ENCODE results near the gene MKRN2OS. TPM values are rescaled to one million over a fixed set of nuclear protein-coding genes. Genes with fewer than 3 reads are reported as not detected.
A peak's percentile ranks its signal among the peaks of the same experiment; 100 is the strongest.
"Not testable (repeated sequence)": the region's sequence is repeated elsewhere in the genome, so short reads cannot be mapped to it uniquely, and the experiment has no call there.

Gene MKRN2OS
- total and polyA plus RNA-seq, 12 donors: not detected

DNA sequence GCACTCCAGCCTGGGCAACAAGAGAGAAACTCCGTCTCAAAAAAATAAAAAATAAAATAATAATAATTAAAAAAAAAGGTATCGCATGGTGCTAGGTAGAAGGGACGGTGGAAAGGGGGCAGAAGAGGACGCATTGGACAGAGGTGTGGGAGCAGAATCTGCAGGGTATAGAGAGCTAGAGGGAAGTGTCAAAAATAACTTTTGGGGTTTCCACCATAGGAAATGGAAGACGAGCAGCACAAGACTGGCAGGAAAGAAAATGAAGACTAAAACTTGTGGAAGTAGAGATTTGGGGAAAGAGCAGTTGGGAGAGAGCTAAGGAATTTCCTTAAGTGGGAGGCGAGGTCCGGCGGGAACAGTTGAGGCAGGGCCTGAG is 11.0 kb upstream of the MKRN2OS start:
- Histone ChIP-seq H3K36me3 (replicated peaks in 1 of 2) (no peaks in the 10 kb centered on the region), H3K9me3 (replicated peaks in 1 of 3) (no peaks in the 10 kb centered on the region), H3K4me1 (replicated peaks in 1 of 2) (peaks cover 16 to 47% of the 10 kb centered on the region in 2 donors), H3K4me3 (peak overlapping the region in 3 of 4 donors; percentile 16 to 93 (median 60)), H3K27me3 (peaks cover 7% of the 10 kb centered on the region), H3K27ac (peak overlapping the region in 4 of 5 donors; percentile 93 to 98 (median 96))
- intact Hi-C loops (cut with DNase I): no loop called here
- 1 to 2% (median 2%) methylated on average over 8 of the region's 8 CpGs for WGBS, 4 donors
- DNase-seq: no peak
- TF ChIP-seq, protein P1, sequence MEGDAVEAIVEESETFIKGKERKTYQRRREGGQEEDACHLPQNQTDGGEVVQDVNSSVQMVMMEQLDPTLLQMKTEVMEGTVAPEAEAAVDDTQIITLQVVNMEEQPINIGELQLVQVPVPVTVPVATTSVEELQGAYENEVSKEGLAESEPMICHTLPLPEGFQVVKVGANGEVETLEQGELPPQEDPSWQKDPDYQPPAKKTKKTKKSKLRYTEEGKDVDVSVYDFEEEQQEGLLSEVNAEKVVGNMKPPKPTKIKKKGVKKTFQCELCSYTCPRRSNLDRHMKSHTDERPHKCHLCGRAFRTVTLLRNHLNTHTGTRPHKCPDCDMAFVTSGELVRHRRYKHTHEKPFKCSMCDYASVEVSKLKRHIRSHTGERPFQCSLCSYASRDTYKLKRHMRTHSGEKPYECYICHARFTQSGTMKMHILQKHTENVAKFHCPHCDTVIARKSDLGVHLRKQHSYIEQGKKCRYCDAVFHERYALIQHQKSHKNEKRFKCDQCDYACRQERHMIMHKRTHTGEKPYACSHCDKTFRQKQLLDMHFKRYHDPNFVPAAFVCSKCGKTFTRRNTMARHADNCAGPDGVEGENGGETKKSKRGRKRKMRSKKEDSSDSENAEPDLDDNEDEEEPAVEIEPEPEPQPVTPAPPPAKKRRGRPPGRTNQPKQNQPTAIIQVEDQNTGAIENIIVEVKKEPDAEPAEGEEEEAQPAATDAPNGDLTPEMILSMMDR (IDR thresholded peaks at IDR 0.05): no peak
- no peak for TF ChIP-seq POLR2A (IDR thresholded peaks at IDR 0.05)

DNA sequence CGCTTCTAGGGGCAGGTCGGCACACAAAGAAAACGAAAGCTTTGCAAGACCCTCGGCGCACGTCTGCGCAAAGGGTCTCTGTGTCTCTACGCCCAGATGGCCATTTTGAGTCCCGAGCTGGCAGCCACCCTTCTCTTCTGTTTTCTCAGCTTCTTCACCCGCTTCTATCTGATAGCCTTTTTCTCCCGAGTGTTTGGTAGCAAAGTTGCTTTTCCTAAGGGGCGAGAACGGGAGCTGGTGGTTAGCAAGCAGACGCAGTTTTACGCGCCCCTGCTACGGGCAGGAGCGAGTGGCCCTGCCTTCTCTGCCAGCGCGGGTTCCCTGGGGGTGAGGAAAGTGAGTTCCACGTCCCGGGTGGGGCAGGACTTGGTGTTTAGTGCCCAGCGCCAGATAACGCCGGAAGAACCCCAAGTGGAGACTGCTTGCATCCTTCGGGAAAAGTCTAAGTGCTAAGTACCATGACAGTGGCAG is 8.7 kb upstream of the MKRN2OS start:
- intact Hi-C loops (cut with DNase I): no loop called here
- Histone ChIP-seq H3K9me3 (replicated peaks in 1 of 3) (no peaks in the 10 kb centered on the region), H3K27me3 (peaks cover 11% of the 10 kb centered on the region), H3K36me3 (replicated peaks in 1 of 2) (no peaks in the 10 kb centered on the region), H3K4me1 (replicated peaks in 1 of 2) (peaks cover 16 to 27% of the 10 kb centered on the region in 2 donors), H3K27ac (no peak overlapping the region), H3K4me3 (peak overlapping the region in 2 of 4 donors; percentile 17 to 54)
- TF ChIP-seq, protein P1 (IDR thresholded peaks at IDR 0.05): no peak
- TF ChIP-seq POLR2A (IDR thresholded peaks at IDR 0.05): no peak
- DNase-seq: peak in 5 of 7 donors; percentile 16 to 49 (median 24)
- 5 to 13% (median 10%) methylated on average over 26 of the region's 26 CpGs for WGBS, 4 donors

DNA sequence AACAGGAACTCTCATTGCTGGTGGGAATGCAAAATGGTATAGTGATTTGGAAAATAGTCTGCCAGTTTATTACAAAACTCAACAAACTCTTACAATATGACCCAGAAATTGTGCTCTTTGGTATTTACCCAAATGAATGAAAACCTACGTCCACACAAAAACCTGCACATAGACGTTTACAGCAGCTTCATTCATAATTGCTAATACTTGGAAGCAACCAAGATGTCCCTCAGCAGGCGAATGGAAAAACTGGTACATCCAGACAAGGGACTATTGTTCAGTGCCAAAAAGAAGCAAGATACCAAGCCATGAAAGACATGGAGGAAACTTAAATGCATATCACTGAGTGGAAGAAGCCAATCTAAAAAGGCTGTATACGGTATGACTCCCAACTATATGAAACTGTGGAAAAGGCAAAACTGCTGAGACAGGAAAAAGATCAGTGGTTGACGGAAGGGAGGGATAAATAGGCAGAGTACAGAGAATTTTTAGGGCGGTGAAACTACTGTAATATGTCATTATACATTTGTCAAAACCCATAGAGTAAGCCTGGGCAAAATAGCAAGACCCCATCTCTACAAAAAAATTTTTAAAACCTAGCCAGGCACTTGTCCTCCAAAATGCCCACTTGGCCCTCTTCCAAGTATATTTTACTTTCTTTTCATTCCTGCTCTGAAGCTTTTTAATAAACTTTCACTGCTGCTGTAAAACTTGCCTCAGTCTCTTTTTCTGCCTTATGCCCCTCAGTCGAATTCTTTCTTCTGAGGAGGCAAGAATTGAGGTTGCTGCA is 4.9 kb upstream of the MKRN2OS start:
- no peak for TF ChIP-seq POLR2A (IDR thresholded peaks at IDR 0.05)
- TF ChIP-seq, protein P1 (IDR thresholded peaks at IDR 0.05): no peak
- WGBS, 4 donors: 66 to 73% (median 68%) methylated on average over 7 of the region's 7 CpGs
- DNase-seq: no peak
- peaks cover 11% of the 10 kb centered on the region for H3K27me3 ChIP-seq
- no peak overlapping the region for H3K4me3 ChIP-seq
- H3K27ac ChIP-seq: no peak overlapping the region
- no peaks in the 10 kb centered on the region for H3K9me3 ChIP-seq (replicated peaks in 1 of 3)
- peaks cover 7 to 9% of the 10 kb centered on the region in 2 donors for H3K4me1 ChIP-seq (replicated peaks in 1 of 2)
- H3K36me3 ChIP-seq (replicated peaks in 1 of 2): no peaks in the 10 kb centered on the region
- intact Hi-C loops (cut with DNase I): no loop called here

DNA sequence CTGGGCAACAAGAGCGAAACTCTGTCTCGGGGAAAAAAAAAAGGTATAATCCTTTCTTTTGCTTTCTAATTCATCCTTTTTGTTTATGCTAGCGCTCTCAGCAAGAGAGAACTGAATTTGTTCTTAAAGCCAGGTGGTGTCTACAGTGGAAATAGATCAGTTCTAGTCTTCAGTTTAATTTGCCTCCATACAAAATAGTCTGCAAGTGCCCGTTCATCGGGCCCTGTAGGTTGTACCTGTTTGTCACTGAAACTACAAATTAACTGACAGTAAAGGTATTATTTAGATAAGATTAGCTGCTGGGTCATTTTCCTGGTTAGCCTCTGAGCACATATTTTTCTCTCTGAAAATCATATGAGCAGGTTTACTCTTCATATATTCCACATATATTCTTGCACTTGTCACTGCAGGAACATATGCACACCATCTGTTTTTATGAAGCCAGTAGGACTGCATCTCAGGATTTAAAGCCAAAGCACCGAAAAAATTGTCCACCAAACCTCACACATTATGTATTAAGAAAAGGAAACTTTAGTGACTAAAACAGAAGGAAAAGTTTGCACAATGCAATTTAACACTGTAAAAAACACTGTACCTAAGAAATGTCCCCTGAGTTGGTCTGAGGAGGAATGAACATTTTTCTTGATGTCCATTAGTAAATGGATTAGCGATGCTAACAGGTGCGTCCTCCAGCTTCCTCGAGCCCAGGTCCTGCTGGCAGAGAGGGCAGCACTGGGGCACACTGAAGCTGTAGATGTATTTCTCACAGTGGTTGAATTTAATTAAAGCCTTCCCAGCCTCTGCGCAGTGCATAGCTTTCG is 437 bp downstream of the MKRN2OS start:
- 65 to 76% (median 72%) methylated on average over 11 of the region's 11 CpGs for WGBS, 4 donors
- Histone ChIP-seq H3K4me3 (no peak overlapping the region), H3K9me3 (replicated peaks in 1 of 3) (no peaks in the 10 kb centered on the region), H3K36me3 (replicated peaks in 1 of 2) (no peaks in the 10 kb centered on the region), H3K27me3 (no peaks in the 10 kb centered on the region), H3K27ac (no peak overlapping the region), H3K4me1 (replicated peaks in 1 of 2) (no peaks in the 10 kb centered on the region)
- no peak for DNase-seq
- intact Hi-C loops (cut with DNase I): no loop called here
- no peak for TF ChIP-seq POLR2A (IDR thresholded peaks at IDR 0.05)
- TF ChIP-seq, protein P1 (IDR thresholded peaks at IDR 0.05): no peak

DNA sequence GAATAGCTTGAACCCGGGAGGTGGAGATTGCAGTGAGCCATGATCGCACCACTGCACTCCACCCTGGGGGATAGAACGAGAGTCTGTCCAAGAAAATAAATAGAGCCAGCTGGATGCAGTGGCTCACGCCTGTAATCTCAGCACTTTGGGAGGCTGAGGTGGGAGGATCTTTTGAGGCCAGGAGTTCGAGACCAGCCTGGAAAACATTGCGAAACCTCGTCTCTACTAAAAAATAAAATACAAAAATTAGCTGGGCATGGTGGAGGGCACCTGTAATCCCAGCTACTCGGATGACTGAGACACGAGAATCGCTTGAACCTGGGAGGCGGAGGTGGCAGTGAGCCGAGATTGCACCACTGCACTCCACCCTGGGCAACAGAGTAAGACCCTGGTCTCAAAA is 1.8 kb downstream of the MKRN2OS start:
- H3K4me3 ChIP-seq; H3K9me3 ChIP-seq (replicated peaks in 1 of 3); H3K4me1 ChIP-seq (replicated peaks in 1 of 2); DNase-seq; H3K27ac ChIP-seq; H3K36me3 ChIP-seq (replicated peaks in 1 of 2); H3K27me3 ChIP-seq; intact Hi-C loops (cut with DNase I): not testable (repeated sequence)
- 88 to 92% (median 89%) methylated on average over 12 of the region's 12 CpGs for WGBS, 4 donors

Data from adrenal gland (tissue), 12 donors.